ENCODE data around the gene SPEM1.

GRCh38 chr17:7445619-7445968 is 25.5 kb downstream of the SPEM1 start:
- TF ChIP-seq, protein P1, sequence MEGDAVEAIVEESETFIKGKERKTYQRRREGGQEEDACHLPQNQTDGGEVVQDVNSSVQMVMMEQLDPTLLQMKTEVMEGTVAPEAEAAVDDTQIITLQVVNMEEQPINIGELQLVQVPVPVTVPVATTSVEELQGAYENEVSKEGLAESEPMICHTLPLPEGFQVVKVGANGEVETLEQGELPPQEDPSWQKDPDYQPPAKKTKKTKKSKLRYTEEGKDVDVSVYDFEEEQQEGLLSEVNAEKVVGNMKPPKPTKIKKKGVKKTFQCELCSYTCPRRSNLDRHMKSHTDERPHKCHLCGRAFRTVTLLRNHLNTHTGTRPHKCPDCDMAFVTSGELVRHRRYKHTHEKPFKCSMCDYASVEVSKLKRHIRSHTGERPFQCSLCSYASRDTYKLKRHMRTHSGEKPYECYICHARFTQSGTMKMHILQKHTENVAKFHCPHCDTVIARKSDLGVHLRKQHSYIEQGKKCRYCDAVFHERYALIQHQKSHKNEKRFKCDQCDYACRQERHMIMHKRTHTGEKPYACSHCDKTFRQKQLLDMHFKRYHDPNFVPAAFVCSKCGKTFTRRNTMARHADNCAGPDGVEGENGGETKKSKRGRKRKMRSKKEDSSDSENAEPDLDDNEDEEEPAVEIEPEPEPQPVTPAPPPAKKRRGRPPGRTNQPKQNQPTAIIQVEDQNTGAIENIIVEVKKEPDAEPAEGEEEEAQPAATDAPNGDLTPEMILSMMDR (IDR thresholded peaks at IDR 0.05): no peak
- no peak for TF ChIP-seq POLR2AphosphoS5 (IDR thresholded peaks at IDR 0.05)

Data from prostate gland (tissue), 2 donors.